ENCODE measurements around the gene MICAL3.

DNA sequence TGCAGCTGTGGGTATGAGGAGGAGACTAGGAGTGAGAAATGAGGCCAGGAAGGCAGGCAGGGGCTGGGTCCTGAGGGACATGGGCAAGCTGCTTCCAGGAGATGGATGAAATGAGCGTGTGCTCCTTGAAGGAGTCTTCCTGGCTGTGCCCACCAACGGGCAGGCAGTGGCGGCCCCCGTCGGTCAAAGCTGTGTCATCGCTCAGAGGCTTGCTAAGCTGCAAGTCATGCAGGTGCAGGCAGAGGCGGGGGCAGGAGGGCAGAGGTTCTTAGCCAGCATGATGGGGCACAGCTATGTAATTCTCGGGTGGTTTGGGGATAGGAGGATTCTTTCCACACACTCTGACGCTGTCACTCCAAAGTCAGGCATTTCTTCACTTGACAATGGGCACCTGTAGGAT lies 40.9 kb upstream of the MICAL3 start:
- TF ChIP-seq CTCF (conservative IDR thresholded peaks at IDR 0.05; ENCODE audit: low read depth, low read length) (no peak; the same call in 1 of the 2 replicates), EZH2 (IDR thresholded peaks at IDR 0.05; ENCODE audit: low read length, unreplicated experiment) (no peak)
